GM21576 (cell line): ENCODE measurements around the gene NLN.
"Not testable (repeated sequence)": the region's sequence is repeated elsewhere in the genome, so short reads cannot be mapped to it uniquely, and the experiment has no call there.

Experiments used
- ATAC-seq: cut with Tn5 transposase; IDR thresholded peaks from one replicate; pipeline ENCODE4 v1.9.1; 2021; ENCODE audit warnings: mild to moderate bottlenecking, moderate library complexity; ENCODE audit not compliant: unreplicated experiment

The NLN gene

DNA sequence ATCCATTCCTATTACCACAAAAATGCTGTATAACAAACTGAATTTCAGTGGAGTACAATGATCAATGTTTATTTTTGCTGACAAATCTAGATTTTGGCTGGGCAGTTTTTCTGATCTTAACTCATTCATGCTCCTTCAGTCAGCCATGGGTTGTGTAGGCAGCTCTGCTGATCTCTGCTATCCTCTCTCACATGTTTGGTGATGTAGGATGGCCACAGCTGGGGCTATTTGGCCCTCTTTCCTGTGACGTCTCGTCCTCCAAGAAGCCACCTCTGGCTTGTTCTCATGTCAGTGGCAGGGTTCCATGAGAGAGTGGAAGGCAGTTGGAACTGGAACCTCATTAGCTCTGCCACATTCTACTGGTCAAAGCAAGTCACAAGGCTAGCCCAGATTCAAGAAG lies 8.9 kb downstream of the NLN start:
- no peak for ATAC-seq

DNA sequence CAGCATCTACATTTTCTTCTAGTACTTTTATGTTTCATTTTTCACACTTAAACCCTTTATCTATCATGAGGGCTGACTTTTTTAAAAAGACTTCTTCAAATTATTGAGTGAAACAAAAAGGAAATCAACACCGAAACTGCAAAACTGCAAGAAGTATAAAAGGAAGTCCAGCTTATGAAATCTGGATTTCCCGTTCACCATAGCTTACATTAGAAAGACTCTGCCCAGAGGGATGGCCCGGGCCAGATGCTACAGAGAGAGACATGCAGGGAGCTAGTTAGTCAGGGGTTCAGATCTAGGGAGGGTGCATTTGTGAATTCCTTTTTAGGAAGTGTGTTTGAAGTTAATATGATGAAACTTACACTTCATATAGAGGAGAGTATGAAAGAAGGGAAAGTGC lies 10.0 kb downstream of the NLN start:
- ATAC-seq, result not testable (repeated sequence)

DNA sequence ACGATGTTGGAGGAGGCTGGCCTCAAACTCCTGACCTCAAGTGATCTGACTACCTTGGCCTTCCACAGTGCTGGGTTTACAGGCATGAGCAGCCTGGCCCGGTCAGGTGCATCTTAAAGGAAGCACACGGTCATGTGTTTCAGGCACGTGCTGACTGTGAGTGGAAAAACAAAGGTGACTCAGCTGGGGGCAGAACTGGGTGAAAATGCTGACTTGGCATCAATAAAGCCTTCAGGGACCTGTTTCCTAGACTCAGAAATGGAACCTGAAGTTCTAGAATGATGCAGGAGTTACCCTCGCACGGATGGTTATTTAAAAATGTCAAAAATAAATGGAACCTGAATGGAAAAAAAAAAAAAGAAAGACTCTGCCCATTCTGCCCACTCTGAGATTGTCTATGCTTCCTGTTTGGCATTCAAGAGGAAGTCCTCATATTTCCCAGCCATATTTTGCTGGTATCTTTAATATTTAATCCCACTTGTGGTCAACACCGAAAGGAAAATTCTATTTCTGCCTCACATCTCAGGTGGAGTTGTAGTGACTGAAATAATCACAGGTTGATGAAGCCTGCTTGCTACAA lies 12.3 kb downstream of the NLN start:
- not testable (repeated sequence) for ATAC-seq

DNA sequence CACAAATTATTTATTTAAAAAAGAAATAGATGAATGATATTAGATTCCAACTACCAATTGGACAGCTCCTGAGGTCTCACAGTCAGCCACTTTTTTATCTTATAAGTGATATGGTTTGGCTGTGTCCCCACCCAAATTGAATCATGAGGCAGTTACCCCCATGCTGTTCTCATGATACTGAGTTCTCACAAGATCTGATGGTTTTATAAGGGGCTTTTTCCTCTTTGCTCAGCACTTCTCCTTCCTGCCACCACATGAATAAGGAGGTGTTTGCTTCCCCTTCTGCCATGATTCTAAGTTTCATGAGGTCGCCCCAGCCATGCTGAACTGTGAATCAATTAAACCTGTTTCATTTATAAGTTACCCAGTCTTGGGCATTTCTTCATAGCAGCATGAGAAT lies 12.9 kb downstream of the NLN start:
- no peak for ATAC-seq

DNA sequence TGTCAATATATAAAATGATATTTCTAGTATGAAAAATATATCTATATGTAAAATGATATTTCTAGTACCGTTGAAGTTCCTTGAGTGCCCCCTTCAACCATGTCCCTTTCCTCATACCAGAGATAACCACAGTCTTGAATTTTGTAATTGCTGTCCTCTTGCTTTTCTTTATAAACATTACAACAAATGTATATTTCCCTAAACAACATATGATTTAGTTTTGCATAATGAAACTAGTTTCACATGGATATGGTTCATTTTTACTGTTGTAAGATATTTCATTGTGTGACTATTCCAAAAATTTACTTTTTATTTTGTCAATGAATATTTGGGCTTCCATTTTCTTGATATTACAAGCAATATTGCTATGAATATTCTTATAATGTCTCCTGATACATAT lies 14.0 kb downstream of the NLN start:
- ATAC-seq, result no peak

DNA sequence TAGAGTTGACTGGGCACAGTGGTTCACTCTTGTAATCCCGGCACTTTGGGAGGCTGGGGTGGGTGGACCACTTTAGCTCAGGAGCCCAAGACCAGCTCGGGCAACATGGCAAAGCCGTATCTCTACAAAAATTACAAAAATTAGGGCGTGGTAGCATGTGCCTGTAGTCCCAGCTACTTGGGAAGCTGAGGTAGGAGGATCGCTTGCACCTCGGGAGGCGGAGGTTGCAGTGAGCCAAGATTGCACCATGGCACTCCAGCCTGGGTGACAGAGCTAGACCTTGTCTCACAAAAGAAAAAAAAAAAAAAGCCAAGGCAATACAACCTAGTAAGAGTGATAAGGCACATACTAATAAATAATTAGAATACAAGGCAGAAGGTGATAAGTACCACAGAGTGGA lies 15.8 kb downstream of the NLN start:
- ATAC-seq, result no peak

DNA sequence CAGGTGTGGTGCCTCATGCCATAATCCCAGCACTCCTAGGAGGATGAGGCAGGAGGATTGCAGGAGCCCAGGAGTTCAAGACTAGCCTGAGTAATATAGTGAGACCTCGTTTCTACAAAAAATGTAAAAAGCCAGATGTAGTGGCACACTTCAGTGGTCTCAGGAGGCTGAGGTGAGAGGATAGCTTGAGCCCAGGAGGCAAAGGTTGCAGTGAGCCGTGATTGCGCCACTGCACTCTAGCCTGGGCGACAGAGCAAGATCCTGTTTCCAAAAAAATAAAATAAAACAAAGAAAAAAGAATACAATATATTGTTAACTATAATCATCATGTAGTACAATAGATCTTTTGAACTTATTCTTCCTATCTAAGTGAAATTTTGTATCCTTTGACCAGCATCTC lies 16.3 kb downstream of the NLN start:
- no peak for ATAC-seq

DNA sequence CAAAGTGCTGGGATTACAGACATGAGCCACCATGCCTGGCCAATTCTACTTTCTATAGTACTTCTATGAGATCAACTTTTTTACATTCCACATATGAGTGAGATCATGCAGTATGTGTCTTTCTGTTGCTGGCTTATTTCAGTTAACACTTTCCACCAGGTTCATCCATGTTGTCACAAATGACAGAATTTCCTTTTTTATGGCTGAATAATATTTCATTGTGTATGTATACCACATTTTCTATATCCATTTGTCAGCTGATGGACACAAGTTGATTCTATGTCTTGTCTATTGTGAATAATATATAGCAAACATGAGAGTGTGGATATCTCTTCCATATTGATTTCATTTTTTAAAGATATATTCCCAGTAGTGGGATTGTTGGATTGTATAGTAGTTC lies 17.2 kb downstream of the NLN start:
- no peak for ATAC-seq

DNA sequence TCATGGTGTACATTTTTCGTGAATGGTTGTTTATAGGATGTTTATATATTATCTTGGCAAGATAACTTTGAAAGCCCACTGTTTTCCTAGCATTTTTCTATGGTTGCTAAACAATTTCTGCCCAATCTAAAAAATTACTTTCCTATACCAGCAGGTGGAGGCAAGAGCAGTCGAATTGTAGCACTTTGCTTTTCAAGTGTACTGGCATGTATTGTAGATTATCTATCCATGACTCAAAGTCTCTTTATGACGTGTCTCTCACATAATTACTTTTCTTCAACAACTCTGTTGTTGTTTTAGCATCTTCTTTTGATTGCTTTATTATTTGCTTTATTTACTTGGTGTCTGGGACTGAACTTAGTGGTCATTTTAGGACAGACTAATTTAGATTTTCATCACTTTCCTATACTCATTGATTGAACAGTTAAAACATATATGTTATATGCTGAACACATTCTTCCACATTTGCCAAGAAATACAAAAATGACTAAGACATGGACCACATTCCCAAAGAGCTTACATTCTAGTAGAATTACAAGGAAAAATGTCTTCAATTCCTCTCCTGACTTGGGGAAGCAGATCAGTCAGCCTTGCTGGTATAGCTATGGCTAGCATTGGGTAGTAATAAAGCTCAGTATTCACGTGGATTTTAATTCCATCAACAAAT lies 20.7 kb downstream of the NLN start:
- ATAC-seq, result peak; percentile 85

DNA sequence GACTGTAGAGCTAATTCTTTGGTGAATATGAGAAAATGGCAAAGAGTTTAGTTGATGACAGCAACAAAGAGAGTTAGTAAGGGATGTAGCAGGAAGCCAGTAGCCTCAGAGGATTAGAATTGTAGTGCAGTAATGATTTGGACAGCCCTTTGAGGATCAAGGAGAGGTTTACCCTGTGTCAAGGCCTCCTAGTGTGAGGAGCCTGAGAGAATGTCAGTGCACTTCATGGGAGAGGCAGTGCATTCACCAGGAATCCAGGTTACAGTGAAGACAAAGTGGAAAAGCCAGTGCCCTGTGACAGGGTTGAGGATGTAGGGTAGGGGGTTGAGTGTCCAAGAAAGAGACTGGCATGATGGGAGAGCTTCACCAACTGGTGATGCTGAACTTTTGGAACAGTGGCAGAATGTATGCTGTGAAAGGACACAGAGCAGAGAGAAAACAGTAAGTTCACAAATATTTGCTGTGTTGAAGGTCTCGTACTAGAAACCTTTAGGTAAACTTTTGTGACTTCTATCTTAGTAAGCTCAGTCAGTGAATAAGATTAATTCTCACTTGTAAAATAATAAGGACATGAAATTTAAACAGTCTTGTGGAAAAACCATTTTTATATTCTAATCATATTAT lies 27.3 kb downstream of the NLN start:
- ATAC-seq, result no peak

DNA sequence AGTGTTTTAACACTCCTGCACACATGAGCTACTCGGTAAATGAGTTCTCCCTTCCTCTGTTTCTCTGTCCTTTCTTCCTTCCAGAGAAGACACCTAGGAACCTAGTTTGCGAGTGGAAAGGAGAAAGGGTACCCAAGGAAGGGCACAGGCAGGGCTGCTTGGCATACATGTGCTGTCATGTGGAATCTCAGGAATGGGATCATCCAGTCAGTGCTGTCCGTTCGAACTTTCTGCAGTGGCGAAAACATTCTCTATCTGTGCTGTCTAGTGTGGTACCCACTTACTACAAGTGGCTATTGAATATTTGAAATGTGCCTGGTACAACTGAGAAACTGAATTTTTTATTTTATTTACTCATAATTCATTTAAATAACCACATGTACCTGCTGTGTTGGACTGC lies 28.0 kb downstream of the NLN start:
- ATAC-seq, result no peak

DNA sequence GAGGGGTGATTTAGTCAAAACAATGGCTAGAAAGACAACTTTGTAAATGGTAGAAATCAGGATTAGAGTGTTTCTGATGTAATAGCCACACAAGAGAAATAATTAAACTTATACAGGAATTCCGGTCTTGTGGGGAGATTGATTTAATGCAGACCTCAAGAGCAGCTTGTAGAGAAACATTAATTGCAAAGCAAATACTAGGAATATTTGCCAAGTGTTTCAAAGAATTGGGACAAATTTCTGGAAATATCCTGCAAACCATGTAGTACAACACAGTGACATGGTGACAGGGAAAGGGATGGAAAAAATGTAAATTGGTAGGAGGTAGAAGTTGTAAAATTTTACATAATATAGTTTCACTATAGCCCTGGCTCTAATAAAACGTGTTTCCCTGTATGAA lies 28.9 kb downstream of the NLN start:
- ATAC-seq, result no peak

DNA sequence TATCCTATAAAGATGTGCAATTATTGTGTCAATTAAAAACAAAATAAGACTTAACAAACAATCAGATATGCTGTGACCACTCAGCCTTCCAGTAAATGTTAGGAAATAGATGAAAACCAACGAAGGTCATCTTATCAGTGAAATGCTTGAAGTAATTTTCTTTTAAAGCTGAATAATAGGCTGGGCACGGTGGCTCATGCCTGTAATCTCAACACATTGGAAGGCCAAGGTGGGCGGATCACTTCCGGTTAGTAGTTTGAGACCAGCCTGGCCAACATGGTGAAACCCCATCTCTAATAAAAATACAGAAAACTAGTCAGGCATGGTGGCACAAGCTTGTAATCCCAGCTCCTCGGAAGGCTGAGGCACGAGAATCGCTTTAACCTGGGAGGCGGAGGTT lies 31.2 kb downstream of the NLN start:
- ATAC-seq, result no peak

DNA sequence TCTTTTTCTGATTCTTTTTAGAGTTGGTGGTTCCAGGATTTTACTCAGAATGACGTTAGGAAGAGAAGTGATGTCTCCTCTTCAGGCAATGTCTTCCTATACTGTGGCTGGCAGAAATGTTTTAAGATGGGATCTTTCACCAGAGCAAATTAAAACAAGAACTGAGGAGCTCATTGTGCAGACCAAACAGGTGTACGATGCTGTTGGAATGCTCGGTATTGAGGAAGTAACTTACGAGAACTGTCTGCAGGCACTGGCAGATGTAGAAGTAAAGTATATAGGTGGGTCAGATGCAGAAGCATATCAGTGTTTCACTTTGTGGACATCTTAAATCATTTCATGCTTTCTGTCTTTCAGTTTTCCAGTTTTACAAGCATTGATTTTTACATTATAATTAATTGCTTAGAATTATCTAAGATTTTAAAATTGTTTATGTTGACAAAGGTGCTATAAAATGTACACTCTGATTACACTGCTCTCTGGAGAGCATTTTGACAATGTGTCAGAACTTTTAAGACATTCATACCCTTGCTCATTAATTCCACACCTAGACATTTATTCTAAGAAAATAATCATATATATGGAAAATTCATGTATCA lies 36.6 kb downstream of the NLN start:
- ATAC-seq, result no peak

DNA sequence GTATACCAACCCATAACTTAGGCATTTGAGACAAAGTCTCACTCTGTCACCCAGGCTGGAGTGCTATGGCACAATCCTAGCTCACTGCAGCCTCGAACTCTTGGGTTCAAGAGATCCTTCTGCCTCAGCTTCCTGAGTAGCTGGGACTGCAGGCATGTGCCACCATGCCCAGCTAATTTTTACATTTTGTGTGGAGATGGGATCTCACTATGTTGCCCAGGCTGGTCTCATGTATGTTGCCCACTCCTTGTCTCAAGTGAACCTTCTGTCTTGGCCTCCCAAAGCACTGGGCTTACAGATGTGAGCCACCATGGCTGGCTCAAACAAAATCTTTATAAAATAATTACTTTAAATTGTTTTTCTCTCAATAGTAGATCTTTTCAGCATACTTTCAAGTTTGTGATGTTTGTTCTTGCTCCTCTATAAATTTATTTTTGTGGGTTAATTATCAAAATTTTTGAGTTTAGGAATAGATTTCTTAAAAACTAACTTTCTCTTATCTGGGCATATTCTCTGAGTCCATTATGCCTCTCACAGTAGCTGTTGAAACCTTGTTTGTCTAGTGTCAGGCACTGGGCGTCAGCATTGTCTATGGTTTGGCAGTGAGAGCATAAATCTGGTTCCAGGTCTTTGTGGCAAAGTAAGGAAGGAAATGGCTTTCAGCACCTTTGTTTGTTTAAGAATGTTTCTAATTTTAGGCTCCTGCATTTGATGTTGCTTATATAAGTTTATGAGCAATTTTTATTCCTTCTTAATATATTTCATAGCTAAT lies 38.7 kb downstream of the NLN start:
- ATAC-seq, result peak; percentile 64

DNA sequence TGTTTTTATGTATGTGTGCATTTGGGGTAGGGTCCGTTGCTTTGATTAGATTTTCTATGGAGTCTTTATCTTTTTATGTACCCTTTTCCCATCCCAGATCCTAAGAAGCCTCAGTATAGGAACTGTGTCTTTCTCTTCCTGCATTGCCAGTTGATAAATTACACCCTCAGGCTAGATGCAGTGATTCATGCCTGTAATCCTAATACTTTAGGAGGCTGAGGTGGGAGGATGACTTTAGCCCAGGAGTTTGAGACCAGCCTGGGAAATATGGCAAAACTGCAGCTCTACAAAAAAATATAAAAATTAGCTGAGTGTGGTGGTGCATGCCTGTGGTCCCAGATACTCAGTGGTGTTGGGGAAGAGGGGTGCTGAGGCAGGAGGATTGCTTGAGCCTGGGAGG lies 40.2 kb downstream of the NLN start:
- ATAC-seq, result no peak

DNA sequence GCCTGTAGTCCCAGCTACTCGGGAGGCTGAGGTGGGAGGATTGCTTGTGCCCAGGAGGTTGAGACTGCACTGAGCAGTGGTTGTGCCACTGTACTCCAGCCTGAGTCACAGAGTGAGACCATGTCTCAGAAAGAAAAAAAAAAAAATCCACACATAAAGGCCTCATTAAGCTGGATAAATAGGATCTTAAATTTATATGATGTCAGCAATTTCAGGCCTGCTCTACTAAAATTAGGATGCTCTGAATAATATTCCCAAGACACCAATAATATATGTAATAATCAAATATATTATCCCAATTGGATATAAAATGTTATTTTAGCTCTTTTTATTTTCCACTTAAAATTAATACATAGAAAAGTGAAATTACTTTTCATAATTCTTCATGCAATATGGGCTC lies 43.6 kb downstream of the NLN start:
- ATAC-seq, result no peak

DNA sequence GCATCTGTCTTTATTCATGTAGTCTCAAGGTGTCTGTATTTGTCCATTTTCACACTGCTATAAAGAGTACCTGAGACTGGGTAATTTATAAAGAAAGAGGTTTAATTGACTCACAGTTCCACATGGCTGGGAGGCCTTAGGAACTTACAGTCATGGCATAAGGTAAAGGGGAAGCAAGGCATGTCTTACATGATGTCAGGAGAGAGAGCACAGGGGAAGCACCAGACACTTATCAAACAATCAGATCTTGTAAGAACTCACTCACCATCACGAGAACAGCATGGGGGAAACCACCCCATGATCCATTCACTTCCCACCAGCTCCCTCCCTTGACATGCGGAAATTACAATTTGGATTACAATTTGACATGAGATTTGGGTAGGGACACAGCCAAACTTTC lies 44.2 kb downstream of the NLN start:
- ATAC-seq, result no peak

DNA sequence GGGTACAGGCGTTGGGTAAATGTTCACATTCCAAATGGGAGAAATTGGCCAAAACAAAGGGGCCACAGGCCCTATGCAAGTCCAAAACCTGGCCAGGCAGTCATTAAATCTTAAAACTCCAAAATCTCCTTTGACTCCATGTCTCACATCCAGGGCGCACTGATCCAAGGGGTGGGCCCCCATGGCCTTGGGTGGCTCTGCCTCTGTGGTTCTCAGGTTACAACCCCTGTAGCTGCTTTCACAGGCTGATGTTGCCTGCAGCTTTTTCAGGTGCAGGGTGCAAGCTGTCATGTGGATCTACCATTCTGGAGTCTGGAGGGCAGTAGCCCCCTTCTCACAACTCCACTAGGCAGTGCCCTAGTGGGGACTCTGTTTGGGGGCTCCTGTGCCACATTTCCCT lies 44.8 kb downstream of the NLN start:
- no peak for ATAC-seq

DNA sequence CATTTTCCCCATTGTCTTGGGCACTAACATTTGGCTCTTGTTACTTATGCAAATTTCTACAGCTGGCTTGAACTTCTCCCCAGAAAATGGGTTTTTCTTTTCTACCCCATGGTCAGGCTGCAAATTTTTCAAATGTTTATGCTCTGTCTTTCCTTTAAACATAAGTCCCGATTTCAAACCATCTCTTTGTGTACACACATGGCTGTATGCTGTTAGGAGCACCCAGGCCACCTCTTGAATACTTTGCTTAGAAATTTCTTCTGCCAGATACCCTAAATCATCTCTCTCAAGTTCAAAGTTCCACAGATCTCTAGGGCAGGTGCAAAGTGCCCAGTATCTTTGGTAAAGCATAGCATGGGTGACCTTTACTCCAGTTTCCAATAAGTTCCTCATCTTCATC lies 45.6 kb downstream of the NLN start:
- no peak for ATAC-seq

DNA sequence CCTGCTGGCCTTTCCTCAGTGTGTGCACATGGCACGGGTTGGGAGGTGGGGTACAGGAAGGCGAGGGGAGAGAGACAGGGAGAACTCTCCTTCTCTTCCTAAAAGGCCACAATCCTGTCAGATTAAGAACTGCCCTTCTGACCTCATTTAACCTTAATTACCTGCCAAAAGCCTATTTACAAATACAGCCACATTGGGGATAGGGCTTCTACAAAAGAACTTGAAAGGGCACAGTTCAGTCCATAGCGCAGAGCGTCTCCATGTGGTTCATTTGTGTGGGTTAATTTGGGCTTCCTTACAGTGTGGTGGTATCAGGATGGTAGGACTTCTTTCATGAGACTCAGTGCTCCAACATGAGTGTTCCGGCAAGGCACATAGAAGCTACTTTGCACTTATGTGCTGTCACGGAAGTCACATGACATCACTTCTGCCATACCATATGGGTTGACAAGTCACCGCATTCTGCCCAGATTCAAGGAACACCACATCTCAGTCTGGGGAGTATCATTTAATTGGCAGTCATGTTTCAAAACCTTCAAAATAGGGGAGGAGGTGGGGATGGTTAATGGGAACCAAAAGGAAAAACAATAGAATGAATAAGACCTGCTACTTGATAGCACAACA lies 46.8 kb downstream of the NLN start:
- ATAC-seq, result no peak
